HG03159 (cell line): ENCODE results near the gene SIAH1.
A peak's percentile ranks its signal among the peaks of the same experiment; 100 is the strongest.
"Not testable (repeated sequence)": the region's sequence is repeated elsewhere in the genome, so short reads cannot be mapped to it uniquely, and the experiment has no call there.

Experiments
- ATAC-seq: cut with Tn5 transposase; IDR thresholded peaks from one replicate; pipeline ENCODE4 v1.9.1; 2021; ENCODE audit warnings: mild to moderate bottlenecking, moderate library complexity; ENCODE audit not compliant: unreplicated experiment

Gene SIAH1

GRCh38 chr16:48385253-48386150 lies at the start of gene SIAH1:
TSS of gene SIAH1 (minus strand) at chr16:48385413. CDS start at chr16:48362428, 22,985 bp downstream.
- peak; percentile 67 for ATAC-seq

GRCh38 chr16:48434653-48435317 lies 49.6 kb upstream of the SIAH1 start:
- no peak for ATAC-seq

- ATAC-seq: no peak
Measured at GRCh38 chr16:48433850-48434530, 48.8 kb upstream of the SIAH1 start.

- no peak for ATAC-seq
Measured at GRCh38 chr16:48433116-48433849, 48.1 kb upstream of the SIAH1 start.

- ATAC-seq: peak; percentile 93
Measured at GRCh38 chr16:48432136-48432535, 46.9 kb upstream of the SIAH1 start.

- ATAC-seq: no peak
Measured at GRCh38 chr16:48430890-48431289, 45.7 kb upstream of the SIAH1 start.

- no peak for ATAC-seq
Measured at GRCh38 chr16:48426244-48427141, 41.3 kb upstream of the SIAH1 start.

GRCh38 chr16:48422537-48422936 lies 37.3 kb upstream of the SIAH1 start:
- no peak for ATAC-seq

- no peak for ATAC-seq
Measured at GRCh38 chr16:48421741-48422140, 36.5 kb upstream of the SIAH1 start.

GRCh38 chr16:48420437-48420836 lies 35.2 kb upstream of the SIAH1 start:
- ATAC-seq: no peak

GRCh38 chr16:48416617-48417016 lies 31.4 kb upstream of the SIAH1 start:
- ATAC-seq: not testable (repeated sequence)

- ATAC-seq: no peak
Measured at GRCh38 chr16:48413272-48413671, 28.1 kb upstream of the SIAH1 start.

GRCh38 chr16:48409839-48410632 lies 24.8 kb upstream of the SIAH1 start:
- no peak for ATAC-seq

- ATAC-seq: no peak
Measured at GRCh38 chr16:48408688-48409087, 23.5 kb upstream of the SIAH1 start.

GRCh38 chr16:48405907-48406306 lies 20.7 kb upstream of the SIAH1 start:
- no peak for ATAC-seq

GRCh38 chr16:48405153-48405552 lies 19.9 kb upstream of the SIAH1 start:
- ATAC-seq: no peak

- ATAC-seq: not testable (repeated sequence)
Measured at GRCh38 chr16:48402547-48402946, 17.3 kb upstream of the SIAH1 start.

GRCh38 chr16:48395375-48395774 lies 10.2 kb upstream of the SIAH1 start:
- no peak for ATAC-seq

GRCh38 chr16:48394355-48394703 lies 9.1 kb upstream of the SIAH1 start:
- ATAC-seq: no peak
